HS-5 (cell line): ENCODE data around the gene FLAD1.

Source experiments
- DNase-seq: peaks from one replicate; pipeline ENCODE4 v3.0.0-alpha.2; 2012; ENCODE audit warnings: low read depth

FLAD1 gene

DNA sequence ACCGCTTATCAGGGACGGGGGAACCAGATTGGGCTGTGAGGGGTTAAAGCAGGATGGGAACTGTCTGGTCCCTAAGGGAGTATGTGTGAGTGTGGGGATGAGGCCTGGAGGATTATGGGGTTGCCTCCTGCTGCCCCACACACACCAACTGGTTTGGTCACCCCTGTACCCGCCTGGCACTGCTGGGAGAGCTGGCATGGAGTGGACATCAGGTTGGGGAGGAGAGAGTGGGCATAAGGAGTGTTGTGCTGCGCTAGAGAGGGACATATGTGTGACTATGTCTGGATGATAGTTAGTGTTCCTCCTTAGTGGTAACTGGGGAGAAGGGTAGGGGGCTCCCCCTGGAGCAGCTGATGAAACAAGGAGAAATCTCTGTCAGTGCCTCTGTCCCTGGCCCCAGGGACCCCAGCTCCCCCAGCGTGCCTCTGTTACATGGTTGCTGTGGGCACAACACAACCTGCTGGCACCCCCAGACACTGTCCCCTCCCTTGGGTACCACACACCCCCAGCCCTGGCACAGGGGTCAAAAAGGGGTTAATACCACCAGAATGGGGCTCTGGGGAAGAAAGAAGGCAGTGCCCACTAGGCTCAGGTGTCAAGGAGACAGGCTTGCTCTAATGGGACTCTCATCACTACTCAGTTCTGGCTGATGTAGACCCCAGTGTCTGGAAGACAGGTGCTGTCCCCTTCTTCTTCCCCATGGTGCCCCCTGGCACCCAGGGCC, 21.4 kb downstream of the FLAD1 start:
- DNase-seq: no peak

DNA sequence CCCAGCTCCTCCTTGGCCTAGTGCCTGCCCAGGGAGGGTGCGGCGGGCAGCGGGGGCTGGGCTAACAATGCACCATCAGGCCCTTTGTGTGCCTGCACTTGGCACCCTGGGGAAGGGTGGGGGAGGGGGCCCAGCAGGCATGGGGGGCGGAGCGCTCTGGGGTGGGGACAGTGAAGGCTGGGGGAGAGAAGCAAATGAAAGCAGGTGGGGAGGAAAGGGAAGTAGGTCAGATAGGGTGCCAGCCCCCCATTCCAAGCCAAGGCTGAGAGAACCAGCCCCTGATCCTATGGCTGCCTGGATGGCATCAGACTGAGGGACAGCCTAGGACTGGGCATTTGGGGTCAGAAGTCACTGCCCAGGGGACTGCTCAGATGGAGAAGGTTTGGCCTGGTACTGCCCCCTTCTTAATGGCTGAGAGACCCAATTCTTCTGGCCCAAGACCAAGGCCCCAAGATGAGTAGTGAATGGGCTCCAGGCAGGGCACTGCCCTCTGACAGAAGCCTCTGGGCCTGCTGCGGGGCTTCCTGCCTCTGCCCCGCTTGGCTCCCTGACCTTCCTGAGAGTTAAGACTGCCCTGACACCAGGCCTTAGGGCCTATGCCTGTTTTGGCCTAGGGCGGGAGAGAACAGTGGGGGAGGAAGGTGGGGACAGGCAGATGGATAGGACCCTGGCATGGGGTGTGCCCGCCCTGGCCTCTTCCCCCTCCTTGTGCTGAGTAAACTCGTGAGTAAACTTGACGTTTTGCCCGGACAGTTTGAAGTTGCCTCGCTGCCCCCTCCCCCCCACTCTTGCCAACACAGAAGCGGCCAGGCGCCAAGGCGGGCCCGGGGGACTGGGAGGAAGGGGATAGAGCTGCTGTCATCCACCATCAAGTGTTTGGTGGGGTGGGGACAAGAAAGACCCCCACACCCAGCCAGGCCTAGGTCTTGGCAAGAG, 22.2 kb downstream of the FLAD1 start:
- DNase-seq: no peak

DNA sequence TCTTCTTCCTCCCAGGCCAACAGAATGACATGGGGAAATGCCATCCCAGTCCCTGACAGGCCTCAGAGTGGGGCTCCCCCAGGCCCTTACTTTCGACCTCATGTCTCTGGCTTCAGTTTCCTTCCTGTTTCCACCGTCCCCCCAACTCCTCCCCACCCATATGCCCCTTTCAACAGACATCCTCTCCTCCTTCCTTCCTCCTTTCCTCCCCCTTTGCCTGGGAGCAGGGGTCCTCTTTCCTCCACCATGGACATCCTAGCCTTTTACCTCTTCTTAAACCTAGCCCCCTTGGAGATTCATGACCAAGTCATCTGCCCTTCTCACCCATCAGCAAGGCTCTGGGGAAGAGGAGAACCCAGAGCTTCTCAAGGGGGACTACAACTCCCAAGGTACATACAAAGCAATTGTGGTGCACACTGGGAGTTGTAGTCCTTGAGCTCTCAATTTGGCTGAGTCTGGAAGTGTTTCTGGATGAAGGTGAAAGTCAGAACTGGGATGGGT, 23.5 kb downstream of the FLAD1 start:
- no peak for DNase-seq

DNA sequence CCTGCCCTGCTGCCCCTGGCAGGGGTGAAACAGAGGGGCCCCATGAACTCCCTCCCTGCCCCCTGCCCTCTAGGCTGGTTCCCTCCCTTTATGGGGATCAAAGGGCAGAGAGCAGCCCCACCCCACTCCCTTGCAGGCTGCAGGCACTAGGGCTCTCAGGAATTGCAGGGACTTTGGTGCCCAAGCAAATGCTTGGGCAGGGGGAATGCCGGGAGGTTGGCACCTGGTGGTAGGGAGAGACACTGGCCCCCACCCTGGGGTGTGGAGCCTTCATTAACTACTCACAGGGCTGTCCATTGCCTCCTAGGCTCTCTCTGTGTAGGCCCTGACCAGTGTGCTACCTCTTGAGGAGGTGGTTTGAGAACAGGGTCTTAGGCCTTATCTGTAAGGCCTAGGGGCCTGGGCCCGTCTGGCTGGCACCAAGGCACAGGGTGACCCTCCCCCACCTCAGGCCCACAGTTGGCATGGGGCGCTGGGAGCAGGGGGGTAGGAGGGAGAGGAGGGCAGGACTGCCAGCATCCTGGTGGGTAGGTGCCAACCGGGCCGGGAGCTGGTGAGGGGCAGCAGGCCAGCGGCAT, 24.2 kb downstream of the FLAD1 start:
- DNase-seq: no peak

DNA sequence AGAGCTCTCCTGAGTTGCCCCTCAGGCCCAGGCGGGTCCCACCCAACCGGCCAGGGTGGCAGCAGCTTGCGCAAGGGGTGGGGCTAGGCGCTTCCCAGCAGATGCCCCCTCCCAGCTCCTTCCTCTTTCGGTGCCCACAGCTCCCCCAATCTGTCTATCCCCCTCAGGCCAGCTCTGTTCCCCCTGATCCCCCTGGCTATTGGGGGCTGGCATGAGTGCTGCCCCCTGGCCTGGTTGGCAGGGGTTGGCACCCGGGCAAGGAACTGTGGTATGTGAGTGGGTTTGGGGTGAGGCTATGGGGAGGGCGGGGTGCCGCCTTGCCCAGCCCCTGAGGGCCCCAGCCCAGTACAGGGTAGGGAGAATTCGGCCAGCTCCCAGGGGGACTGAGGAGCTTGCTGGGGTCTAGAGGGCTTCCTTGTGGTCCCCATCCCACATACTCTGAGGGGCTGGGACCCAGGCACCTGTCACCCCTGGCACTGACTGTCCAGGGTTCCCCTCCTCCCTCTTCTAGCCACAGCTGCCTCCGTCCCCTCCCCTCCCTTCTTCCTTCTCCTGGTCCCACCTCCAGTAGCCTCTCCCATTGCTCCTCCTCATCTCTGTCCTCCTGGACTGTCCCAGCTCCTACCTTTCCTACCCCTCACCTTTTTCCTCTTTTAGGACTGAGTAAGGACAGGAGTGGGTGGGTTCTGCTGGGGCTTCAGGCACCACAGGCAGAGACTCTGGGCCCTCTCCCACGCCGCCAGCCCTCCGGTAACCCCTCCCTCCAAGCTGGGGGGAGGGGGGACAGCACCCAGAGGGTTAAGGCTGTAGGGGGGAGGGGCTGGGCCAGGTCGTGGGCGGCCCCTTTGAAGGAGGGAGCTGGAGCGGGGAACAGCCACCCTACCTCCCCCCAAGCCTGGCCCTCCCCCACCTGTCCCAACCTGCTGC, 25.1 kb downstream of the FLAD1 start:
- no peak for DNase-seq

DNA sequence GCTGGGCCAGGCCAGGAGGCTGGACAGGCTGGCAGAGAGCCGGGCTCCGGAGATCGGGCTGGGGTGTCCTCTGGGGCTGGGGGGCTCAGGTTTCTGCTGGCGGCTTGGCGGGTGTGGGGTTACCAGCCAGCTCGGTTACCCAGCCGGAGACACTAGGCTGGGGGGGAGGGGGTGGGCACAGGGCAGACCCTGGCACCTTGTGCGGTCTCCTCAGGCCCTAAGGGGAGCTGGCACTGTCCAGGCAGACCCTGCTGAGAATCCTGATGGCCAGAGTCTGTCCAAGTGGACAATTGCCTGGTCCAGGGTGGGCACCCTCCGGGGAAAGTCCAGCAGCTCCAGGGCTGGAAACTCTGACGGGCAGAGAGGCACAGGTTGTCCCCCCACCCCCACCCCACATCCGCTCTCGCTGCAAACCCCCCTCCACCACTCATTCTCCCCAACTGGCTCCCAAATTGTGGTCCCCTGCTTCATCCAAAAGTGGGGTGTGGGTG, 26.1 kb downstream of the FLAD1 start:
- no peak for DNase-seq

DNA sequence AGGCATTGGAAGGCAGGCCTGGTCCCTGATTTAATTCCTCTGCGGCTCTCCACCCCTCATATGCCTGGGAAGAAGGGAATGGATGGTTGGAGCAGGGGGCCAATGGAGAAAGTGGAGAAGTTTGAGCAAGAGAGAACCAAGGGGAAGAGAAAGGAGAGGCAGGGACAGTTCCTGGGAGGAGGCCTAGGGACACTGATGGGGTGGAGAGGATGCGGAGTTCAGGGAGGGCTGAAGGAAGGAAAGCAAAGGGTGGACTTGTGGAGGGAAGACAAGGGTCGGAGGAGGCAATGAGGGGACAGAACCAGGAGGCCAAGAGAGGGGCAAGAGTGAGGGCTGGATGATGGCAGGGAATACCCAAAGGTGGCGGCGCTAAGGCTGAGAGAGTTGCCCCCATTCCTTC, 26.6 kb downstream of the FLAD1 start:
- no peak for DNase-seq

DNA sequence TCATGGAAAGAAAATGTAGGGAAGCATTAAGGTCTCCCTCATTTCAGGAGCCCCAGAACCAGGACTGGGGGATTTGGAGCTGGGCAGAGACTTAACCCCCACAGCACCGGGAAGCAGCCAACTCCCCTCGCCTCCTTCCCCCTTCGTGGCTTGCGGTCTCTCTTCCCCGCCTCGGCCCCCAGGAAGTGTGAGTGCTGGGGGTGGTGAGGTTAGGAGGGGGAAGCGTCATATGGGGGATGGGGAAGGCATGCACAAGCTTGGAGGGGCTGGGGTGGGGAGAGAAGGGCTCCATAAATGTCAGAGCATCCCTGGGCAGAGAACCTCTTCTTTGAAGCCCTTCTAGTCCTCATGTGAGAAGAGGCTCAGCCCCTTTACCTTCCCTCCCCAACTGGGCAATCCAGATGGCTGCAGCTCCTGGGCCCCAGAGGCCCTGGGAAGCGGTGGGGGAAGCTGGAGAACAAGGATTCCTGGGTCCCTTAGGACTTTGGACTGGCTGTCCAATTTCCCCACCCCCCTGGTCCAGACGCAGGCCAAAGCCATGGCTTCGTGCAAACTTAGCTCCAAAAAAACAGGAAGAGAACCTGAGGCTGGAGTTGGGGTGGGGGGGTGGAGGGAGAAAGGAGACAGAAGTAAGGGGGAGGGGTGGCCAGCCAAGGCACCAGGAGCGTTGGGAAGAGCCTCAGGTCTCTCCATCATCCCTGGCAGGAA, 27.2 kb downstream of the FLAD1 start:
- no peak for DNase-seq

DNA sequence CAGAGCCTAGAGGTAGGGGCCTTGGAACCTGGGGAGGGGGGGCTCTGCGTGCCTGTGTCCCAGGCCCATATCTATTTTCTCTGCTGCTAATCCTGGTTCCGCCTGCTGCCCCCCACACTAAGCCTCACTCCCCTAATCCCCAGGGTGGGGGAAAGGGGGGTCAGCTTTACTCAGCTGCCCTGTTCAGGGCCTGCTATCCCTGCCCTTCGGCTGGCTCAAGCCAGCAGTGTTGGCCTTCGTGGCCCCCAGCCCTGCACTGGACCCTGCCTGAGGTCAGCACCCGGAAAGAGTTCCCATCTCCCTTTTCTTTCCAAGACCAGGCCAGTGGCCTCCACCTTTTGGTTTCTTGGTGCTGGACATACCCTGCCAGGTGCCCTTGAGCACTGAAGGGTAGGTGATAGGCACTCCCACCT, 27.9 kb downstream of the FLAD1 start:
- DNase-seq: no peak

DNA sequence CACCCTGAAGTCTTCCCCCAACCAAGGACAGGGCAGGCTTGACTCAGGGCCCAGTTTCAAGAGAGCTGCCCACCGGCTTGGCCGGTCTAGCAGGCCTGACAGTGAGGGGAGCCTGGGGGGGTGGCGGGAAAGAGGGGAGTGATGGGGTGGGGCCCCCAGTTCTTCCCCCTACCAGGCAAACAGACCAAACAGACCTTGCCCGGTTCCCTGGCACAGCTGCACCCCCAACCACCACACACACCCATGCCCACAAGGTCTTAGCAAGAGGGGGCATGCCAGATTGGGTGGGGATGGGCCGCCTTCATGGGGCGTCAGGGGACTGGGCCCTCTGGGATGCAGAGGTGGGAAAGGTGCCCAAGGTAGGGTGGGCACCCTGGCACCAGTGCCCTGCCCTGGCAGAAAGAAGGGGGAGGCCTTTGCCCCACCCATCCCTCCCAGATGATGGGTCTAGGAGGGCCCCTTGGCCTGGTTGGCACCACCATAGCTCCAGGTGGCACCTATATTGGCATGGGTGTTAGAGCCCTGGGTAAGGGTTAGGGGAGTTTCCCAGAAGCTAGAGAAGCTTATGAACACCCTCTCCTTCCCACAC, 28.4 kb downstream of the FLAD1 start:
- DNase-seq: no peak

DNA sequence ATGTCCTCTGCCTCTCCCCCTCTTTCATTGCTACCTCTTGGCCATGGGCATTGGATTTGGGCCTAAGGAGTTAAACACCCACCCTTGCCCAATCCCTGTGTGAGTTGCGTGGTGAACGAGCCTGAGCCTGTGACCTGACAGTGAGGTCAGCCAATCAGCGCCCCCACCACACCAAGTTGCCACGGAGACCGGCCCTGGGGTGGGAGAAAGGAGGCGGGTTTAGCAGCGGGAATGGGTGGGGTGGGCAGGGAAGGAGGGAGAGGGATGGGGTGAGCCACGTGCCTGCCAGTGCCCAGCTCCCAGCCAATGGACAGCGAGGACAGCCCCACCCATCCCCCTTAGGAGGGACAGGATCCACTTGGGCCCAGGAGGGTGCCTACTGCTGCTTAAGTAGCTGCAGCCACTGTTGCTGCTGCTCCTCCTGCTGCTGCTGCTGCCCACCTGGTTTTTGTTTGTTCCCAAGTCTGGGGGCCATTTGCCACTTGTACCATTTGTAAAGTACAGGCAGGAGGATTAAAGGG, 28.9 kb downstream of the FLAD1 start:
- DNase-seq: no peak

DNA sequence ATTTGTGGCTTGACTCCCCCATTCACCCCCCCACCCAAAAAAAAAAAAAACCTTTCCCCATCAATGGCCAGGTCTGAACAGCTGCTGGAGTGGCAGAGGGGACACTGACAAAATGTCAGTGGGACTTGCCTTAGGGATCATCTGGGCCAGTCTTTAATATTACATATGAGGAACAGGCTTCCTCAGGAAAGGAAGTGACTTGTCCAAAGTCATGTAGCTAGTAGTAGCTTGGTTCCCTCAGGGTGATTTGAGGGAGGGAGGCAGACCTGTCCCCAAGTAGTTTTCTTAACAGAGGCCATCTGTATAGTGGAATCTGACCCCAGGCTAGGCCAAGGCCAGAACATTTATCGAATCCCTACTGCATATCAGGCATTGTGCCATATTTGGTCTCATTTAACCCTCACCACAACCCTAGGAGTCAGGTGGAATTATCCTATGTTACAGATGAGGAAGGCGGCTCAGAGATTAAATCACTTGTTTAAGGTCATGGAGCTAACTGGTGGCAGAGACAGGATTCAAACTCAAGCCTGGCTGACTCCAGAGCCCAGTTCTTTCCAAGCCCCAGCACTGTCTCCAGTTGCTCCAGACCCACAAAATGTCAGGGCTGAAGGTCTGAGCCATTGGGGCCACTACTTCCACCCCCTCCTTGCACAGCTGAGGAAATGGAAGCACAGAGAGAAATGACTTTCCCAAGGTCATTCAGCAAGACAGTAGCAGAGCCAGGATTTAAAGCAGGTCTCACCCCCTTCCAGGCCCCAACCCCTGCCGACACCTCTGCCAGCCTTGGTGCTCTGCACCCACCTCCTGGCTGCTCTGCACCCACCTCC, 29.8 kb downstream of the FLAD1 start:
- DNase-seq: no peak

DNA sequence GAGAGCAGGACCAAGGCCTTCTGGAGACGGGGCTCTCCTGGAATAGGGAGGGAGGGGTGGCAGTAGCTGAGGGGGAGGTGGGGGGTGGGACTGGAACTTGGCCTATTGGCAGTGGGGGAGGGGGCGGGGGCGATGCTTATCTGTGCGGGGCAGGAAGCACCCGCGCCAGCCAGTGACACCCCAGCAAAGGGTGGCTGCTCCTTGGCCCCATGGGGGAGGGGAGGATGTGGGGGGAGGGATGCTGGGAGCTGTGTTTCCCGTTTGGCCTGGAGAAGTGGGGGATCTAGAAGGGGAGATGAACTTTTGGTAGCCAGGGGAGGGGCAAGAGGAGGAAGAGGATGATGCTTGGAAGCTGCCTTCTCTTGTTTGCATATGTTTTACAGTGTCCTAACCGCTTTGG, 30.5 kb downstream of the FLAD1 start:
- DNase-seq: no peak

DNA sequence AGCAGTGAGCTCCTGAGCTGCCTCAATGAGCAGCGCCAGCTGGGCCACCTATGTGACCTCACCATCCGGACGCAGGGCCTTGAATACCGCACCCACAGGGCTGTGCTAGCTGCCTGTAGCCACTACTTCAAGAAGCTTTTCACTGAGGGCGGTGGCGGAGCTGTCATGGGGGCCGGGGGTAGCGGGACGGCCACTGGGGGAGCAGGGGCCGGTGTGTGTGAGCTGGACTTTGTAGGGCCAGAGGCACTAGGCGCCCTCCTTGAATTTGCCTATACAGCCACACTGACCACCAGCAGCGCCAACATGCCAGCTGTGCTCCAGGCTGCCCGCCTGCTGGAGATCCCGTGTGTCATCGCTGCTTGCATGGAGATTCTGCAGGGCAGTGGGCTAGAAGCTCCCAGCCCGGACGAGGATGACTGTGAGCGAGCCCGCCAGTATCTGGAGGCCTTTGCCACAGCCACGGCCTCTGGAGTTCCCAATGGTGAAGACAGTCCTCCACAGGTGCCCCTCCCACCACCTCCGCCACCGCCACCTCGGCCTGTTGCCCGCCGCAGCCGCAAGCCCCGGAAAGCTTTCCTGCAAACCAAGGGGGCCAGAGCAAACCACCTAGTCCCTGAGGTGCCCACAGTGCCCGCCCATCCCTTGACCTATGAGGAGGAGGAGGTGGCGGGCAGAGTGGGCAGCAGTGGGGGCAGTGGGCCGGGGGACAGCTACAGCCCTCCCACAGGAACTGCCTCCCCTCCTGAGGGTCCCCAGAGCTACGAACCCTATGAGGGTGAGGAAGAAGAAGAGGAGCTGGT, 31.8 kb downstream of the FLAD1 start:
- no peak for DNase-seq

DNA sequence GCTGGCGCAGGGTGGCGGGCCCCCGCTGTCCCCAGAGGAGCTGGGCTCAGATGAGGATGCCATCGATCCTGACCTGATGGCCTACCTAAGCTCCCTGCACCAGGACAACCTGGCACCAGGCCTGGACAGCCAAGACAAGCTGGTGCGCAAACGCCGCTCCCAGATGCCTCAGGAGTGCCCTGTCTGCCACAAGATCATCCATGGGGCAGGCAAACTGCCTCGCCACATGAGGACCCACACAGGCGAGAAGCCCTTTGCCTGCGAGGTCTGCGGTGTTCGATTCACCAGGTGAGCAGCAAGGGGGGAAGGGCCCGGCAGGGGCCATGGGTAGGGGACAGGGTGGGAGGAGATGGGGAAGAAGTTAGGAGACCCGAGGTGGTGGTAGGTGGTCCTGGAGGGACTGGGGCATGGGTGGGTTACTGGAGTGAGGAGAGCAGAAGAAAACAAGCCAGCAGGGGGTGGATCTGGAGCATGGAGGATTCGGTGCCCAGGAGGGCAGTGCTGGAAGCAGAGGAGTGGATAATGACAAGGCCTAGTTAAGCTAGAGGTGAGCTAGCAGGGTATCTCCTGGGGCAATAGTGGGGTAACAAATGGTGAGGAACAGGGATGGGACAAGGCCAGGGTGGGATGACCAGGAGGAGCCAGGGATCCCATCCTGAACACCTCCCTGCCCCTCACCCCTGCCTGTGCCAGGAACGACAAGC, 32.5 kb downstream of the FLAD1 start:
- DNase-seq: no peak

DNA sequence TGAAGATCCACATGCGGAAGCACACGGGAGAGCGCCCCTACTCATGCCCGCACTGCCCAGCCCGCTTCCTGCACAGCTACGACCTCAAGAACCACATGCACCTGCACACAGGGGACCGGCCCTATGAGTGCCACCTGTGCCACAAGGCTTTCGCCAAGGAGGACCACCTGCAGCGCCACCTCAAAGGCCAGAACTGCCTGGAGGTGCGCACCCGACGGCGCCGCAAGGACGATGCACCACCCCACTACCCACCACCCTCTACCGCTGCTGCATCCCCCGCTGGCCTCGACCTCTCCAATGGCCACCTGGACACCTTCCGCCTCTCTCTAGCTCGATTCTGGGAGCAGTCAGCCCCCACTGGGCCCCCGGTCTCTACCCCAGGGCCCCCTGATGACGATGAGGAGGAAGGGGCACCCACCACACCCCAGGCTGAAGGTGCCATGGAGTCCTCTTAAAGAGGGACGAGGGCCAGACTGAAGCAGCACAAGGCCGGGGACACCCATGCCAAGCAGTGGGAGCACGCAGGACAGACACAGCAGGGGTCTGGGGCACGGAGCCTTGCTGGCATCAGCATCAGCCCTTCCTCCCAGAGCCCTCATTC, 33.2 kb downstream of the FLAD1 start:
- no peak for DNase-seq
